ENCODE measurements around the gene AUTS2. TPM values are rescaled to one million over a fixed set of nuclear protein-coding genes. Genes with fewer than 3 reads are reported as not detected.

The AUTS2 gene
- polyA plus RNA-seq, 3 donors, result 0.08 to 0.35 TPM; not detected in 1

GRCh38 chr7:70520611-70521010 lies 922.3 kb downstream of the AUTS2 start:
- Mint-ChIP-seq H3K27ac (no peak overlapping the region), H3K36me3 (no peaks in the 10 kb centered on the region), H3K9me3 (peaks cover 0 to 9% (median 2%) of the 10 kb centered on the region in 7 donors), H3K4me3 (no peak overlapping the region), H3K4me1 (no peaks in the 10 kb centered on the region), H3K27me3 (ENCODE audit: low read depth in 3 of 3) (peaks cover 0 to 2% (median 0%) of the 10 kb centered on the region in 3 donors)
- Histone ChIP-seq H2AFZ (ENCODE audit: insufficient read depth, low read depth, low read length, poor library complexity, severe bottlenecking) (no peak overlapping the region), H3K9ac (ENCODE audit: insufficient read depth, low read length, poor library complexity, severe bottlenecking) (no peak overlapping the region), H3K4me3 (replicated peaks in 1 of 3; ENCODE audit: low read depth in 2 of 3, low read length in 3 of 3) (no peak overlapping the region), H3K4me1 (ENCODE audit: control insufficient read depth in 1 of 2, insufficient read depth in 2 of 2, low read length in 2 of 2) (no peaks in the 10 kb centered on the region), H3K27ac (ENCODE audit: low read depth in 1 of 2, low read length in 2 of 2) (no peak overlapping the region), H3K79me2 (ENCODE audit: insufficient read depth, low read length) (no peaks in the 10 kb centered on the region), H4K20me1 (ENCODE audit: insufficient read depth, low read length) (no peaks in the 10 kb centered on the region), H3K4me2 (replicated peaks; ENCODE audit: extremely low read depth, low read length, poor library complexity, severe bottlenecking) (no peak overlapping the region), H3K36me3 (replicated peaks in 1 of 2; ENCODE audit: control insufficient read depth in 1 of 2, insufficient read depth in 2 of 2, low read length in 2 of 2) (no peaks in the 10 kb centered on the region), H3K9me3 (replicated peaks in 1 of 2; ENCODE audit: control insufficient read depth in 1 of 2, insufficient read depth in 1 of 2, low read length in 2 of 2) (no peaks in the 10 kb centered on the region), H3K27me3 (ENCODE audit: control insufficient read depth in 2 of 2, insufficient read depth in 2 of 2, low read length in 2 of 2) (no peaks in the 10 kb centered on the region)
- 96% methylated on average over 3 of the region's 4 CpGs for WGBS (ENCODE audit: insufficient coverage)
- no peak for DNase-seq
- TF ChIP-seq CTCF (IDR thresholded peaks at IDR 0.05), result no peak
- intact Hi-C loops (cut with micrococcal nuclease), result no loop called here

GRCh38 chr7:70523249-70523988 lies 925.1 kb downstream of the AUTS2 start:
- Histone ChIP-seq H3K4me3 (replicated peaks in 1 of 3; ENCODE audit: low read depth in 2 of 3, low read length in 3 of 3) (no peak overlapping the region), H3K4me2 (replicated peaks; ENCODE audit: extremely low read depth, low read length, poor library complexity, severe bottlenecking) (no peak overlapping the region), H3K27me3 (ENCODE audit: control insufficient read depth in 2 of 2, insufficient read depth in 2 of 2, low read length in 2 of 2) (no peaks in the 10 kb centered on the region), H2AFZ (ENCODE audit: insufficient read depth, low read depth, low read length, poor library complexity, severe bottlenecking) (no peak overlapping the region), H4K20me1 (ENCODE audit: insufficient read depth, low read length) (no peaks in the 10 kb centered on the region), H3K9me3 (replicated peaks in 1 of 2; ENCODE audit: control insufficient read depth in 1 of 2, insufficient read depth in 1 of 2, low read length in 2 of 2) (no peaks in the 10 kb centered on the region), H3K36me3 (replicated peaks in 1 of 2; ENCODE audit: control insufficient read depth in 1 of 2, insufficient read depth in 2 of 2, low read length in 2 of 2) (no peaks in the 10 kb centered on the region), H3K79me2 (ENCODE audit: insufficient read depth, low read length) (no peaks in the 10 kb centered on the region), H3K9ac (ENCODE audit: insufficient read depth, low read length, poor library complexity, severe bottlenecking) (no peak overlapping the region), H3K4me1 (ENCODE audit: control insufficient read depth in 1 of 2, insufficient read depth in 2 of 2, low read length in 2 of 2) (no peaks in the 10 kb centered on the region), H3K27ac (ENCODE audit: low read depth in 1 of 2, low read length in 2 of 2) (no peak overlapping the region)
- no peak overlapping the region for H3K27ac Mint-ChIP-seq
- intact Hi-C loops (cut with micrococcal nuclease), result no loop called here
- no peaks in the 10 kb centered on the region for H3K36me3 Mint-ChIP-seq
- DNase-seq, result no peak
- H3K27me3 Mint-ChIP-seq (ENCODE audit: low read depth in 3 of 3), result no peaks in the 10 kb centered on the region
- TF ChIP-seq CTCF (IDR thresholded peaks at IDR 0.05), result no peak
- no peaks in the 10 kb centered on the region for H3K4me1 Mint-ChIP-seq
- WGBS (ENCODE audit: insufficient coverage), result 90% methylated on average over 5 of the region's 8 CpGs
- H3K4me3 Mint-ChIP-seq, result no peak overlapping the region
- peaks cover 0 to 7% (median 2%) of the 10 kb centered on the region in 7 donors for H3K9me3 Mint-ChIP-seq

Data from CD14-positive monocyte (primary cell).